ENCODE measurements around the gene ATG16L2.

DNA sequence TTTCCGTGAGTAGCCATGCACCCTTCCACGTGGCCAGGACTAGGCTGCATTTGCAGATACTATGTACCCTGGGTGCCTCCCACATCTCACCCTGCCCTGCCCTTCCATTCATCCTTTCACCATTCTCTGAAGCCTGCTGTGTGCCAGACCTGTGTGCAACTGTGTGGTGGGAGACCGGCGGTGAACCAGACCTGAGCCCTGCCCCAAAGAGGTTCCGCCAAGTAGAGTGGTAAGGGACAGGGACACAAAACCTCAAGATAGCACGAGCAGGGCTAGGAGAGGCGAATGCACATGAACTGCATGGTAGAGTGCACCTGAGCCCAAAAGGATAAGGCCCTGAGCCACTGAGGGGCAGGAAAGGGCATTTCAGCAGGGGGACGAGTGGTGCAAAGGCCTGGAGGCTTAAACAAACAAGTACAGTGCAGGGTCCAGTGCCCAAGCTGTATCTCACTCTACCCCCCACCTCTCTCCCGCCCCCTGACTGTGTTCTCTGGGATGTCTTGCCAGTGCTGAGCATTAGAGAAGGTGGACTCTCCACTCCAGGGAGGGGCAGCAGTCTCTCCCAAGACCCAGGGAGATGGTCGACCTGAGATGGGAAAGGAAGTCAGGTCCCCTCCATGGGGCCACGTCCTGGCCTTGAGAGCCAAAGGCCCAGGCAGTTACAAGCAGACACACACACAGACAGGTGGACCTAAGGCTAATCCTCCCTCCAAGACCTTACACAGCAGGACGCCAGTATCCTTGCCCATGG is 47.9 kb upstream of the ATG16L2 start:
- TF ChIP-seq CTCF (IDR thresholded peaks at IDR 0.05) (no peak), POLR2A (IDR thresholded peaks at IDR 0.05) (no peak)

All from tibial nerve (tissue), 3 donors.